GM10248 (cell line): ENCODE measurements around the gene GPBP1.
"Not testable (repeated sequence)": the region's sequence is repeated elsewhere in the genome, so short reads cannot be mapped to it uniquely, and the experiment has no call there.

Experiments
- CTCF ChIA-PET: fragments of 300-600 bp; sonication (Branson Sonifier 250); formaldehyde crosslinking; extraction: SDS; loops from one replicate; lab custom pipeline; 2021; ENCODE audit warnings: antibody characterized with exemption; lab: Yijun Ruan, JAX
- POLR2A ChIA-PET: fragments of 350-650 bp; sonication (Branson Sonifier 250); formaldehyde crosslinking; extraction: SDS; loops from one replicate; lab custom pipeline; 2020; ENCODE audit warnings: antibody characterized with exemption; lab: Yijun Ruan, JAX
- DNase-seq: peaks from one replicate; pipeline ENCODE4 v3.0.0; 2012; ENCODE audit errors: extremely low spot score
- CTCF ChIP-seq: IDR thresholded peaks from 2 replicates; pipeline ENCODE4 v1.5.1; 2012; ENCODE audit warnings: mild to moderate bottlenecking, low read depth; ENCODE audit errors: extremely low read depth, missing control alignments, control extremely low read depth

The GPBP1 gene

GRCh38 chr5:57302164-57302563, 128.3 kb downstream of the GPBP1 start:
- no peak for DNase-seq
- CTCF ChIA-PET = interaction anchor here (1.6 to 3.0 kb wide), 3 partner anchors 9 to 1159 kb away, joined by 4 to 13 read pairs (median 6); no protein-coding TSS in a partner anchor
- TF ChIP-seq CTCF = no peak
- POLR2A ChIA-PET = no interaction called here

- ChIA-PET POLR2A (no interaction called here), CTCF (interaction anchor here (1.6 to 3.0 kb wide), 3 partner anchors 9 to 1158 kb away, joined by 4 to 13 read pairs (median 6); no protein-coding TSS in a partner anchor)
- DNase-seq = no peak
- TF ChIP-seq CTCF = no peak
These were observed 128.8 kb downstream of the GPBP1 start for GRCh38 chr5:57302643-57303042.

GRCh38 chr5:57303985-57304384, 130.1 kb downstream of the GPBP1 start:
- no peak for DNase-seq
- no peak for TF ChIP-seq CTCF
- CTCF ChIA-PET = interaction anchor here (0.9 to 3.0 kb wide), 2 partner anchors 1155 to 1157 kb away, joined by 3 to 13 read pairs; no protein-coding TSS in a partner anchor
- POLR2A ChIA-PET = no interaction called here

GRCh38 chr5:57304931-57305330, 131.1 kb downstream of the GPBP1 start:
- no peak for TF ChIP-seq CTCF
- no peak for DNase-seq
- ChIA-PET POLR2A (no interaction called here), CTCF (interaction anchor here (0.8 kb wide), 1 partner anchor 1156 kb away, joined by 5 read pairs; no protein-coding TSS in a partner anchor)

- DNase-seq = no peak
- ChIA-PET POLR2A (no interaction called here), CTCF (no interaction called here)
- TF ChIP-seq CTCF = no peak
These were observed 132.5 kb downstream of the GPBP1 start for GRCh38 chr5:57306359-57306758.

GRCh38 chr5:57307516-57307915, 133.7 kb downstream of the GPBP1 start:
- no peak for DNase-seq
- ChIA-PET POLR2A (no interaction called here), CTCF (interaction anchor here (1.0 to 1.4 kb wide), 3 partner anchors 8 to 1153 kb away, joined by 3 to 5 read pairs (median 4); no protein-coding TSS in a partner anchor)
- TF ChIP-seq CTCF = no peak

GRCh38 chr5:57309022-57309421, 135.2 kb downstream of the GPBP1 start:
- CTCF ChIA-PET = interaction anchor here (1.2 to 1.5 kb wide), 2 partner anchors 9 to 11 kb away, joined by 3 to 9 read pairs; no protein-coding TSS in a partner anchor
- POLR2A ChIA-PET = not testable (repeated sequence)

More at GRCh38 chr5:57309022-57309421, 135.2 kb downstream of the GPBP1 start:
- not testable (repeated sequence) for DNase-seq
